ENCODE measurements around the gene ARRDC5.

ARRDC5 gene

DNA sequence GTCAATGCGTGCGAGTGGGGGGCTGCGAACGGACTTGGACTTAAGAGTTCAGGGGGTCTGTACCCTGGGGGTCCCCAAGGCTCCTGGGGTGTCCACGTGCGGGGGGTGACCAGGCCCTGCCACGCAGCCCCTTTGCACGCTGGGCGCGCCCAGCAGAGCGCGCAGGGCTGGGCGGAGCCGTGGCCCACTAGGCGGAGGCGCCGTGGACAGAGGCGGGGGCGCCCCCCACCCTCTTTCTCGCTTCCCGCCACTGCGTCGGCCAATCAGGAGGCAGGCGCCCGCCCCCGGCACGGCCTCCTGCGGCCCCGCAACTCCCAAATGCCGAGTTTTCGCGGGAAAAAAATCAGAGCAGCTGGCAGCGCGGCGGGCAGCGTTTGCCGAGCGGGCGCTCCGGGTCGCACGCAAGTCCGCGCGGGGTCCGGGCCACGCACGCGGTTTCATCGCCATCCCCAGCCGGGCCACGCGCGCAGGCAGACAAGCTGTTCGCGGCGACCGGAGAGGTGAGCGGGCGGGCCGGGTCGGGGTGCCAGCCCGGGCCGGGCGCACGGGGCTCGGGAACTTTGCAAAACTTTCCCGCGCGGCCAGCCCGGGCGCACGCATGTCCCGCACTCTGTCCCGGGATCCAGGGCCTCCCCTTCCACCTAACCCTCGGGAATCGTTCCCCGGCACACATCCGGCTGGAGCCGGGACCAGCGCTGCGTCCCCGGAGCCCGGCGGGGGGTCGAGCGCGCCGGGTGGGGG is 6.6 kb upstream of the ARRDC5 start, which contains the start of gene UHRF1 (continued):
- 0 out of 2 replicates have a peak, but pooled peaks have one; percentile 33 for TF ChIP-seq ZNF223 (tag by site-specific recombination; IDR thresholded peaks at IDR 0.05)
- TF ChIP-seq, protein P1, sequence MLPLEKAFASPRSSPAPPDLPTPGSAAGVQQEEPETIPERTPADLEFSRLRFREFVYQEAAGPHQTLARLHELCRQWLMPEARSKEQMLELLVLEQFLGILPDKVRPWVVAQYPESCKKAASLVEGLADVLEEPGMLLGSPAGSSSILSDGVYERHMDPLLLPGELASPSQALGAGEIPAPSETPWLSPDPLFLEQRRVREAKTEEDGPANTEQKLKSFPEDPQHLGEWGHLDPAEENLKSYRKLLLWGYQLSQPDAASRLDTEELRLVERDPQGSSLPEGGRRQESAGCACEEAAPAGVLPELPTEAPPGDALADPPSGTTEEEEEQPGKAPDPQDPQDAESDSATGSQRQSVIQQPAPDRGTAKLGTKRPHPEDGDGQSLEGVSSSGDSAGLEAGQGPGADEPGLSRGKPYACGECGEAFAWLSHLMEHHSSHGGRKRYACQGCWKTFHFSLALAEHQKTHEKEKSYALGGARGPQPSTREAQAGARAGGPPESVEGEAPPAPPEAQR (tag by site-specific recombination; IDR thresholded peaks at IDR 0.05): no peak
- TF ChIP-seq, protein P2, sequence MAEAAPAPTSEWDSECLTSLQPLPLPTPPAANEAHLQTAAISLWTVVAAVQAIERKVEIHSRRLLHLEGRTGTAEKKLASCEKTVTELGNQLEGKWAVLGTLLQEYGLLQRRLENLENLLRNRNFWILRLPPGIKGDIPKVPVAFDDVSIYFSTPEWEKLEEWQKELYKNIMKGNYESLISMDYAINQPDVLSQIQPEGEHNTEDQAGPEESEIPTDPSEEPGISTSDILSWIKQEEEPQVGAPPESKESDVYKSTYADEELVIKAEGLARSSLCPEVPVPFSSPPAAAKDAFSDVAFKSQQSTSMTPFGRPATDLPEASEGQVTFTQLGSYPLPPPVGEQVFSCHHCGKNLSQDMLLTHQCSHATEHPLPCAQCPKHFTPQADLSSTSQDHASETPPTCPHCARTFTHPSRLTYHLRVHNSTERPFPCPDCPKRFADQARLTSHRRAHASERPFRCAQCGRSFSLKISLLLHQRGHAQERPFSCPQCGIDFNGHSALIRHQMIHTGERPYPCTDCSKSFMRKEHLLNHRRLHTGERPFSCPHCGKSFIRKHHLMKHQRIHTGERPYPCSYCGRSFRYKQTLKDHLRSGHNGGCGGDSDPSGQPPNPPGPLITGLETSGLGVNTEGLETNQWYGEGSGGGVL (tag by site-specific recombination; IDR thresholded peaks at IDR 0.05): no peak; the same call in 1 of the 2 replicates
- no peak for TF ChIP-seq ZFP37 (tag by site-specific recombination; IDR thresholded peaks at IDR 0.05)
- no peak for TF ChIP-seq ZNF610 (tag by site-specific recombination; IDR thresholded peaks at IDR 0.05; ENCODE audit: borderline replicate concordance)
- no peak for TF ChIP-seq ZNF146 (tag by site-specific recombination; IDR thresholded peaks at IDR 0.05)
- peak; percentile 38; the same call in 1 of the 2 replicates for TF ChIP-seq ZNF394 (tag by site-specific recombination; IDR thresholded peaks at IDR 0.05; ENCODE audit: borderline replicate concordance)
- TF ChIP-seq, protein P3, sequence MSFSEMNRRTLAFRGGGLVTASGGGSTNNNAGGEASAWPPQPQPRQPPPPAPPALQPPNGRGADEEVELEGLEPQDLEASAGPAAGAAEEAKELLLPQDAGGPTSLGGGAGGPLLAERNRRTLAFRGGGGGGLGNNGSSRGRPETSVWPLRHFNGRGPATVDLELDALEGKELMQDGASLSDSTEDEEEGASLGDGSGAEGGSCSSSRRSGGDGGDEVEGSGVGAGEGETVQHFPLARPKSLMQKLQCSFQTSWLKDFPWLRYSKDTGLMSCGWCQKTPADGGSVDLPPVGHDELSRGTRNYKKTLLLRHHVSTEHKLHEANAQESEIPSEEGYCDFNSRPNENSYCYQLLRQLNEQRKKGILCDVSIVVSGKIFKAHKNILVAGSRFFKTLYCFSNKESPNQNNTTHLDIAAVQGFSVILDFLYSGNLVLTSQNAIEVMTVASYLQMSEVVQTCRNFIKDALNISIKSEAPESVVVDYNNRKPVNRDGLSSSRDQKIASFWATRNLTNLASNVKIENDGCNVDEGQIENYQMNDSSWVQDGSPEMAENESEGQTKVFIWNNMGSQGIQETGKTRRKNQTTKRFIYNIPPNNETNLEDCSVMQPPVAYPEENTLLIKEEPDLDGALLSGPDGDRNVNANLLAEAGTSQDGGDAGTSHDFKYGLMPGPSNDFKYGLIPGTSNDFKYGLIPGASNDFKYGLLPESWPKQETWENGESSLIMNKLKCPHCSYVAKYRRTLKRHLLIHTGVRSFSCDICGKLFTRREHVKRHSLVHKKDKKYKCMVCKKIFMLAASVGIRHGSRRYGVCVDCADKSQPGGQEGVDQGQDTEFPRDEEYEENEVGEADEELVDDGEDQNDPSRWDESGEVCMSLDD (tag by site-specific recombination; IDR thresholded peaks at IDR 0.05): peak; percentile 94
- TF ChIP-seq TCF7L2 (IDR thresholded peaks at IDR 0.05; ENCODE audit: borderline replicate concordance, low read depth, low read length): no peak
- peak; percentile 75; the same call in 1 of the 2 replicates for TF ChIP-seq KLF16 (tag by site-specific recombination; IDR thresholded peaks at IDR 0.05)
- TF ChIP-seq ZNF2 (tag by site-specific recombination; IDR thresholded peaks at IDR 0.05): no peak
- TF ChIP-seq ZNF132 (tag by site-specific recombination; IDR thresholded peaks at IDR 0.05; ENCODE audit: borderline replicate concordance): no peak
- no peak for TF ChIP-seq ZNF221 (tag by site-specific recombination; IDR thresholded peaks at IDR 0.05; ENCODE audit: borderline replicate concordance)
- TF ChIP-seq, protein P4, sequence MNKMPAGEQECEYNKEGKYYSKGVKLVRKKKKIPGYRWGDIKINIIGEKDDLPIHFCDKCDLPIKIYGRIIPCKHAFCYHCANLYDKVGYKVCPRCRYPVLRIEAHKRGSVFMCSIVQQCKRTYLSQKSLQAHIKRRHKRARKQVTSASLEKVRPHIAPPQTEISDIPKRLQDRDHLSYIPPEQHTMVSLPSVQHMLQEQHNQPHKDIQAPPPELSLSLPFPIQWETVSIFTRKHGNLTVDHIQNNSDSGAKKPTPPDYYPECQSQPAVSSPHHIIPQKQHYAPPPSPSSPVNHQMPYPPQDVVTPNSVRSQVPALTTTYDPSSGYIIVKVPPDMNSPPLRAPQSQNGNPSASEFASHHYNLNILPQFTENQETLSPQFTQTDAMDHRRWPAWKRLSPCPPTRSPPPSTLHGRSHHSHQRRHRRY (tag by site-specific recombination; IDR thresholded peaks at IDR 0.05): no peak
- TF ChIP-seq KLF9 (tag by site-specific recombination; IDR thresholded peaks at IDR 0.05; ENCODE audit: low read depth): peak; percentile 33; the same call in 1 of the 2 replicates
- TF ChIP-seq, protein P5, sequence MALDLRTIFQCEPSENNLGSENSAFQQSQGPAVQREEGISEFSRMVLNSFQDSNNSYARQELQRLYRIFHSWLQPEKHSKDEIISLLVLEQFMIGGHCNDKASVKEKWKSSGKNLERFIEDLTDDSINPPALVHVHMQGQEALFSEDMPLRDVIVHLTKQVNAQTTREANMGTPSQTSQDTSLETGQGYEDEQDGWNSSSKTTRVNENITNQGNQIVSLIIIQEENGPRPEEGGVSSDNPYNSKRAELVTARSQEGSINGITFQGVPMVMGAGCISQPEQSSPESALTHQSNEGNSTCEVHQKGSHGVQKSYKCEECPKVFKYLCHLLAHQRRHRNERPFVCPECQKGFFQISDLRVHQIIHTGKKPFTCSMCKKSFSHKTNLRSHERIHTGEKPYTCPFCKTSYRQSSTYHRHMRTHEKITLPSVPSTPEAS (tag by site-specific recombination; IDR thresholded peaks at IDR 0.05): no peak
- TF ChIP-seq ZNF76 (tag by site-specific recombination; IDR thresholded peaks at IDR 0.05; ENCODE audit: borderline replicate concordance, low read depth): 0 out of 2 replicates have a peak, but pooled peaks have one; percentile 44
- TF ChIP-seq ZNF335 (tag by site-specific recombination; conservative IDR thresholded peaks at IDR 0.05): peak; percentile 57
- TF ChIP-seq KLF7 (tag by site-specific recombination; IDR thresholded peaks at IDR 0.05; ENCODE audit: borderline replicate concordance): peak; percentile 37; the same call in 1 of the 2 replicates
- no peak for TF ChIP-seq ZNF776 (tag by site-specific recombination; IDR thresholded peaks at IDR 0.05; ENCODE audit: borderline replicate concordance)
- no peak for TF ChIP-seq ZNF585B (tag by site-specific recombination; IDR thresholded peaks at IDR 0.05)
- TF ChIP-seq, protein P6, sequence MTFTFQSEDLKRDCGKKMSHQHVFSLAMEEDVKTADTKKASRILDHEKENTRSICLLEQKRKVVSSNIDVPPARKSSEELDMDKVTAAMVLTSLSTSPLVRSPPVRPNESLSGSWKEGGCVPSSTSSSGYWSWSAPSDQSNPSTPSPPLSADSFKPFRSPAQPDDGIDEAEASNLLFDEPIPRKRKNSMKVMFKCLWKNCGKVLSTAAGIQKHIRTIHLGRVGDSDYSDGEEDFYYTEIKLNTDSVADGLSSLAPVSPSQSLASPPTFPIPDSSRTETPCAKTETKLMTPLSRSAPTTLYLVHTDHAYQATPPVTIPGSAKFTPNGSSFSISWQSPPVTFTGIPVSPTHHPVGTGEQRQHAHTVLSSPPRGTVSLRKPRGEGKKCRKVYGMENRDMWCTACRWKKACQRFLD (tag by site-specific recombination; IDR thresholded peaks at IDR 0.05): no peak
- no peak for TF ChIP-seq ZNF23 (tag by site-specific recombination; IDR thresholded peaks at IDR 0.05; ENCODE audit: borderline replicate concordance)
- TF ChIP-seq ZNF548 (tag by site-specific recombination; IDR thresholded peaks at IDR 0.05): no peak
- TF ChIP-seq, protein P7, sequence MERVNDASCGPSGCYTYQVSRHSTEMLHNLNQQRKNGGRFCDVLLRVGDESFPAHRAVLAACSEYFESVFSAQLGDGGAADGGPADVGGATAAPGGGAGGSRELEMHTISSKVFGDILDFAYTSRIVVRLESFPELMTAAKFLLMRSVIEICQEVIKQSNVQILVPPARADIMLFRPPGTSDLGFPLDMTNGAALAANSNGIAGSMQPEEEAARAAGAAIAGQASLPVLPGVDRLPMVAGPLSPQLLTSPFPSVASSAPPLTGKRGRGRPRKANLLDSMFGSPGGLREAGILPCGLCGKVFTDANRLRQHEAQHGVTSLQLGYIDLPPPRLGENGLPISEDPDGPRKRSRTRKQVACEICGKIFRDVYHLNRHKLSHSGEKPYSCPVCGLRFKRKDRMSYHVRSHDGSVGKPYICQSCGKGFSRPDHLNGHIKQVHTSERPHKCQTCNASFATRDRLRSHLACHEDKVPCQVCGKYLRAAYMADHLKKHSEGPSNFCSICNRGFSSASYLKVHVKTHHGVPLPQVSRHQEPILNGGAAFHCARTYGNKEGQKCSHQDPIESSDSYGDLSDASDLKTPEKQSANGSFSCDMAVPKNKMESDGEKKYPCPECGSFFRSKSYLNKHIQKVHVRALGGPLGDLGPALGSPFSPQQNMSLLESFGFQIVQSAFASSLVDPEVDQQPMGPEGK (tag by site-specific recombination; IDR thresholded peaks at IDR 0.05): peak; percentile 95
- no peak; the same call in 1 of the 2 replicates for TF ChIP-seq WT1 (tag by site-specific recombination; IDR thresholded peaks at IDR 0.05)
- peak; percentile 94 for TF ChIP-seq ZXDB (tag by site-specific recombination; IDR thresholded peaks at IDR 0.05)

Measured in HEK293 (cell line).